Fibroblast of villous mesenchyme (primary cell): Measurements from ENCODE around the gene SCP2. TPM values are rescaled to one million over a fixed set of nuclear protein-coding genes. Genes with fewer than 3 reads are reported as not detected.

Experiments used
- DNase-seq: peaks from one replicate; pipeline ENCODE4 v3.0.0-alpha.2; 2010; ENCODE audit warnings: low read depth
- H3K4me3 ChIP-seq: 2 replicates; pipeline ENCODE4 v1.5.1; 2011; ENCODE audit warnings: low read depth, mild to moderate bottlenecking, low read length
- CTCF ChIP-seq: IDR thresholded peaks from 2 replicates; pipeline ENCODE4 v1.5.1; 2012; ENCODE audit warnings: low read depth, mild to moderate bottlenecking, low read length; ENCODE audit not compliant: insufficient read depth
- total RNA-seq: library from RNA; depleted of rRNA; stranded (reverse); fragments of >200 nt; gene quantifications from 2 replicates; pipeline ENCODE4 v1.2.3, GENCODE V29; 2012

The SCP2 gene
- total RNA-seq, 1 donor = 170 TPM

- H3K4me3 ChIP-seq = no peak overlapping the region
- no peak for TF ChIP-seq CTCF
- no peak for DNase-seq
These were observed 138.3 kb downstream of the SCP2 start for GRCh38 chr1:53065391-53065790.

- H3K4me3 ChIP-seq = no peak overlapping the region
- DNase-seq = peak; percentile 51
- TF ChIP-seq CTCF = no peak
These were observed 139.4 kb downstream of the SCP2 start for GRCh38 chr1:53066488-53066887.

- no peak for TF ChIP-seq CTCF
- no peak overlapping the region for H3K4me3 ChIP-seq
- no peak for DNase-seq
These were observed 140.0 kb downstream of the SCP2 start for GRCh38 chr1:53066891-53067738.

GRCh38 chr1:53067886-53068285 lies 140.8 kb downstream of the SCP2 start:
- TF ChIP-seq CTCF = no peak
- no peak for DNase-seq
- no peak overlapping the region for H3K4me3 ChIP-seq

- no peak for TF ChIP-seq CTCF
- no peak for DNase-seq
- H3K4me3 ChIP-seq = no peak overlapping the region
These were observed 141.4 kb downstream of the SCP2 start for GRCh38 chr1:53068314-53069099.

GRCh38 chr1:53069265-53069662 lies 142.2 kb downstream of the SCP2 start:
- no peak for TF ChIP-seq CTCF
- DNase-seq = no peak
- H3K4me3 ChIP-seq = no peak overlapping the region
